Stimulated activated CD4-positive, alpha-beta T cell treated with anti-CD3 and anti-CD28 coated beads, Interleukin-12 subunit alpha, Interleukin-12 subunit beta, amount 100 ng/mL, for 24 hours (primary cell): ENCODE results near the gene DSTYK.

Experiments used
- DNase-seq, 2 experiments: peaks; one replicate each; pipeline ENCODE4 v3.0.0-alpha.2; 2020; ENCODE audit warnings: low read depth in 2 of 2

DSTYK gene

DNA sequence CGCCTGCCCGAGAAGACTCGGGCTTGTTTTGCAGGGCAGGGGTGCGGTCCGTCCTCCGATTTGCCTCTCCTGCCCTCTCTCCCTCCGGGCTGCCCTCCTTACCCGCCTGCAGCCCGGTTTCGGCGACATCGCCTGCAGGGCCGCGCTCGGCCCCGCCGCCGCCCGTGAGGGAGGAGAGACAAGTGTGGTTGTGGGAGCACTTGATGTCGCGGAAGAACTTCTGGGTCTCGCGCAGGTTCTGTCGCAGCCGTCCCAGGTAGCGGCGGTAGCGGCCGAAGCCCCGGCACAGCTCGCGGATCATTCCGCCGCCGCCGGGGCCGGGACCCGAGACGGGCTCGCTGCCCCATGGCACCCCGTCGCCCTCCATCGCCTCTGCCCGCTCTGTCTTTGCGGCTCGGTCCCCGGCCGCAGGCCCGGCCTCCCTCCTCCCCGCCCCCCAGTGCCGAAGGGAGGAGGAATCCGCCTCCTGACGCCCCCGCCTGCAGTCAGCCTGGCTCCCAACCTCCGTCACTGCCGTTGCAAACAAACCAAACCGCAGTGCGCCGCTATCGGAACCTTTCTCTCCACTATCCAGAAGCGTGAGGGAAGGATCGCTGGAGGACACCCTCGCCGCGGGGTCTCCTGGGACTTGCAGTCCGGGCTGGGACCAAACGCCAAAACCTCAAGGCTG is at the start of gene DSTYK:
DSTYK (minus strand) TSS at position 534 of the 670 bp plus-strand sequence; CDS start at position 367, 167 bp downstream.
- DNase-seq, result peak; percentile 89 to 93

DNA sequence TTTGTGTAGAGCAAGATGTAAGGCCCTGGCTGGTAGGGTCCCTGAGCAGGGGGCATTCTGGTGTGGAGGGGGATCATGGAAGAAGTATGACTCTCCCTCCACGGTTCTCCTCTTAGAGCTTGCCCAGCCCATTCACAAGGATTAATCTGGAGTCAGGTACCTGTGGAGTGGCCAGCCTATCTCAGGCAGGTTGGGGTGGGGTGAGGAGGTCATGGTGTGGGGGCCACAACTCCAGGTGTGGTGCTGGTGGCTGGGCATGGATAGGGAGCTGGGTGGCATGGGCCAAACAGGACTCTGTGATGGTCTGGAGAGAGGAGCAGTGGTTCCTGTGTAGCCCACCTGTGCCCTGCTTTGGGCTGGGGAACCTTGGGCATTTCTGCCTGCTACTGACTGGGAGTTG is 48.5 kb upstream of the DSTYK start:
- no peak for DNase-seq

- no peak for DNase-seq
Observed at GRCh38 chr1:205259324-205259832, 47.9 kb upstream of the DSTYK start.

DNA sequence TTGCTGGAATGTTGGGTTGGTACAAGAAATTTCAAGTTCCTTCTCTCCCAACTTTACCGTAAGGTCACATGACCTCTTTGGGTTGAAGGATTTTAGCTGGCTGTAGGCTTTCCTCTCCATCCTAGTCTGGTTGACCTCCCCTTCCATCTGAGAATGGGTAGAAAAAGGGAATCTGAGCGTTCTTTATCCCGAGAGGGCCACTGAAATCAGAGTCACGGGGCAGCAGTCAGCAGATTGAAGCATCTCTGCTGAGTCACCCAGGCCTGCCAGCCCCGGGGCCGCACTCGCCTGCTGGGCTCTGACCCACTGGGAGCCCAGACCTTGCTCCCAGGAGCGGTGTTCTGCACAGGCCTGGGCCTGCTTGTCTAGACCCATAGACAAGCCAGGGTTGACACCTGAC is 47.2 kb upstream of the DSTYK start:
- no peak for DNase-seq

GRCh38 chr1:205258261-205258691 is 46.8 kb upstream of the DSTYK start:
- DNase-seq, result no peak

DNA sequence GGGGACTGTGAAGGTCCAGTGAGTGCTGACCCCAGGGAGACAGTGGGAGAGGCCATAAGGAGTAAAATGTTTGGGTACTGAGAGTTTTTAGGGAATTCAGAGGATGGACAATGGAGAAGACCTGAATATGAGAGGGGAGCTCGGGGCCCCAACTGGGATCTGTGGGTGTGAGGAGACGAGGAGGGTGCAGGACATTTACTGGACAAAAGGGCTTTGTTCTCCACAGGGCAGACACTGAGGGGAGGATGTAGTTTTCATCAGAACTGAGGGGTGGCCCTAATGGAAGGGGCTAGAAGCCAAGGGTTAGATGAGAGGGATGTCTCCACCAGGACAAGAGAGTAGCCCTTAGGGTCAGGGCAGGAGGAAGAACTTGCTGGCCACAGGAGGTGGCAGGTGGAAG is 46.2 kb upstream of the DSTYK start:
- DNase-seq, result no peak

DNA sequence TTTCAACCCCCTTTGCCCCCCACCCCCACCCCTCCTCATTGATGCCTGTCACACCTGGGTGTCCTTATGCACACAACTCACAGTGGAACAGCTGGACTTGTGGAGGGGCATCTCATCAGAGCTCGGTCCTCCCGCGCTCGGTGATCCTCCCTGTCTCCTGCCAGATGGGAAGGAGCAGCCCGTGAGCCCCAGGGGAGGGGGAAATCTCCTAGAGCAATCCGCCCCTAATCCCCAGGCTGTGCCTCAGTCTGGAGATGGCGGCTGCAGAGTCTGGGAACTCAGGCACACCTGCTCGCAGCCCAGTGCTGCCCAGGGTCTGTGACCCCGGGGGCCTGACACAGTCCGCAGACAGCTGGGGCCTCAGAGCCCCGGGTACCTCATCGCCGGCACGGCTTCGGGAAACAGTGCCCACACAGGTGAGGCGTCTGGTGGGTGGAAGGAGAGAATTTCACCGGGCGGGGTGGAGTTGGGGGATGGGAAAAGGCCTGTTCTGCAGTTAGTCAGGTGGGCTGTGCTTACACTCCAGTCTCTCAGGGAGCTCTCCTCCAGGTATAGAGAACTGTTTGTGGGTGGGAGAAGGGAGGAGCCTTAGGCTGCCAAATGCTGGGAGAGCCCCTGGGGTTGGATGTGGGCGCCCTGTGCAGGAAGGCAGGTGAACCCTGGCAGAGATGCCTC is 45.6 kb upstream of the DSTYK start:
- DNase-seq, result no peak

DNA sequence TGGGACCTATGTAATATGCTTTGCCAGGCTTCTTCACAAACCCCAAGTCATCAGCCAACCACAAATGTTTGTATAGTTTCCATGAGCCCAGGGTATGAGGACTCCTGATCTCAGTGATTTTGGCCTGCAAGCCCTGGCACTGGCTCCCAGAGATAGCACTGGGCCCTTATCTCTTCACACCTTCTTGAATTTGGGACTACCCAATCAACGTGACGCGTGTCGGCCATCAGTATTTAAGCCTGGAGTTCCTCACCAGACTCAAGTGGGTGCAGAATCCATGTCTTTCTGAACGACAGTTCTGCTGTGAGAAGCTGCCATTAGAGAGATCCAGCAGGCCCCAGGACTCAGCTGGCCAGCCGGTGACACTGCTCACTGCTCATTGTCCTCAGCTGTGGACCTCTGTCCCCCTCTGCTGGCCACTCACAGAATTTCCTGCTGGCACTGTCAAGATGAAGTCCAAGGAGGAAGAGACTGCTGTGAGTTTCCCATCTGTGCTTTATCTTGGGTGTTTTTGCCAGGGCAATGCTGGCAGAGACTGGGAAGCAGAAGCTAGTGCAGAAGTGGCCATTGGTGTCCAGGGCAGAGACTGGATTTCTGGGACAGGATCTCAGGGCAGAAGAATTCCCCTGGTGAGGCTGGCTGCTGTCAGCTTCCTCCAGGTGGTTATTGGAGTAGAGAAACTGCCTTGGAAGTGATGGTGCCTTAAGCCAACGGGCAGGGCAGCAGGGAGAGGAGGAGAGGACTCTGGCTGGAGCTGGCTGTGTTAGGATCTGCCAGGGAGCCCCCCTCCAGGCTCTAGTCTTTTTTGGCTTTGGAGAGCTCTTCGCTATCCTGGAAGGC is 44.7 kb upstream of the DSTYK start:
- peak; percentile 70 to 89 for DNase-seq

- DNase-seq, result no peak
Observed at GRCh38 chr1:205251576-205251975, 40.1 kb upstream of the DSTYK start.

GRCh38 chr1:205250699-205251098 is 39.2 kb upstream of the DSTYK start:
- DNase-seq, result no peak

DNA sequence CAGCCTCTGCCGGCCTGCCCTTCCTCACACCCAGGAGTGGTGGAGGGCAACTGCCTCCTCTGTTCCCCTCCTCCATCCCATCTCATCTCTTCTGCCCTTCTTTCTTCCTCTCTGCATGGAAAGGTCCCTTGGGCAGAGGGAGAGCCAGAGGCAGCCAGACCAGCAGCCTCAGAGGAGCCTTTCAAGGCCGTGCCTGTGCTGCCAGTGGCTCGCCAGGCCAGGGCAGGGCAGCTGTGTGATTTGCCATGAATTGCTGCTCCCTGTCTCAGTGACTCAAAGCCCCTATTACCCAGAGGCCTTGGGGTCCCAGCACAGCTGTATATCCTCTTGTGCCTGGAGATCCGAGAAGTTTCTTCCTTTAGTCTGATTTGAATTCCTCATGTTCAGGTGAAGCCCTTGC is 38.1 kb upstream of the DSTYK start:
- no peak for DNase-seq

- no peak for DNase-seq
Observed at GRCh38 chr1:205248793-205249601, 37.5 kb upstream of the DSTYK start.

- DNase-seq, result no peak
Observed at GRCh38 chr1:205247130-205247921, 35.8 kb upstream of the DSTYK start.

DNA sequence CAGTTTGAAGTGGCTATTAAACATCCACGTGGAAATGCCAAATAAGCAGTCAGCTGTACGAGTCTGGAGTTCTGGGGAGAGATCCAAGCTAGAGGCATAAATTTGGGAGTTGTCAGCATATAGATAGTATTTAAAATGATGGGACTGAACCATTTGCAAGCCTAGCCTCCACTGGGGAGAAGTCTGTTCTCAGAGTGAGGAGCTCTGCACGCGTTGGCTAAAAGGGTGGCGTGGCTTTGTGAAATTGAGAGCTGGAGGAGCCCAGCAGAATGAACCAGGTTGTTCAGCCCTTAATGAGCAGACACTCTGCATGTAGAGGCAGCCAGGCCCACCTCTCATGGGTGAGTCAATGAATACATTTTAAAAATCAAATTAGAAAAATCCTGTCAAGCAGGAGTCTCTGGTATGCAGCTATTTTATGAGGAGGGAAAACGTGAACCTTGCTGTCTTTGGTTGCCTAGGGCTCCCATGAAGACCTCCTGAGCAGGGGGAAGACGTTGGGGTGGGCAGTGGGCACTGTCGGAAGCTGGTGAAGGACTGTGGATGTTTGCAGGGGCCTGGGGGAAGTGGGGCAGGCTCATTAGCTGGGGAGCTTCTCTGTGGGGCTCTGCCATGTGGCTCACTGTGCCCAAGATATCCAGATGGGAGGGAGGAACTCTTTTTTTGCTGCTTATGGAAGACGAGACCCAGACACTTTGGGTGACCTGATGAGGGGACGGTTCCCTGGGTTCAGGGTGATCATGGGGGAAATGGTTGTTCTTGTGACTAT is 35.0 kb upstream of the DSTYK start:
- DNase-seq, result no peak

GRCh38 chr1:205245096-205245495 is 33.6 kb upstream of the DSTYK start:
- DNase-seq, result no peak

- DNase-seq, result no peak
Observed at GRCh38 chr1:205244384-205244783, 32.9 kb upstream of the DSTYK start.

- DNase-seq, result no peak
Observed at GRCh38 chr1:205243350-205244191, 32.1 kb upstream of the DSTYK start.

GRCh38 chr1:205241366-205242030 is 30.0 kb upstream of the DSTYK start:
- no peak for DNase-seq
